ENCODE measurements around the gene ZSCAN21.

ZSCAN21 gene

DNA sequence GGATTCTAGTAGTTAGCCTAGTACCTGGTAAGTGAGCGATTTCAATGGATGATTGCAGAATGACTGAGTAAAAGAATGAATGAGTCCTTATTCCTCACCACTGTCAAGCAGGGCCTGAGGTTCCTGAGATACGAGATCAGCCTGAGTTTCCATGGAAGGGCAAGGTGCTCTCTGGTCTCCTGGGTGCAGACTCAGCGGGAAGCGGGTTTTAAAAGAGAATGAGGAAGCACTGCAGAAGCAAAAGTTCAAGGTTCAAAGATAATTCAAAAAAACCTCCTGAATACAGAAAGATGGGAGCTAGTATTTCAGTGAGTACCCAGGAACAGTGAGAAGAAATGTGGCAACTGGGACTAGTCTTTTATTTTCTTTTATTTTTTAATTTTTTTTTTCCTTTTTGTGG lies 27.6 kb downstream of the ZSCAN21 start:
- no peak for DNase-seq (ENCODE audit: low read depth in 2 of 2)

DNA sequence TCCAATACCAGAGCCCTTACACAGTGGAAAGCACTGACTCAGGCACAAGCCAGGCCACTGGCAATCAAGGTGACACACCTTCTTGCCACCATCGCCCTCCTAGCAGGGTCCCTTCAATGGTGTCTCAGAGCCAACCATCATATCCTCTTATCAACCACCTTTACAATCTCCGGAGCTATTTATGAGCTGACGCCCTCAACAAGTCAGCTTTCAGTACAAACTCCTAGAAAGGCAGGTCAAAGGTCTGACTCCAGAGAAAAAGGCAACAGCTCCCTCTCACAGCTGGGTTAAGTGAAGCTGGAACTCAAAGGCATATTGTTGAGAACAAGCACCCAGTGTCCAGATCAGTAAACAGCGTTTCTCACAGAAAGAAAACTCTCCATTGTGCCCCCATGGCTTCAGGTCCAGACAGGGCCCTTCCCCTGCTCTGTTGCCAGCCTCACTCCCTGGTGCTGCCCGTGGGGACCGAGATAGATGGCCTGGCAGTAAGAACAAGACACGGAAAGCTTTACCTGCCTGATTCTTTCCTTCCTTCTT lies 29.5 kb downstream of the ZSCAN21 start:
- no peak for DNase-seq (ENCODE audit: low read depth in 2 of 2)

- no peak for DNase-seq (ENCODE audit: low read depth in 2 of 2)
Observed at GRCh38 chr7:100080907-100081534, 31.4 kb downstream of the ZSCAN21 start.

- DNase-seq (ENCODE audit: low read depth in 2 of 2) = peak; percentile 96 to 98
Observed at GRCh38 chr7:100081535-100082102, 32.0 kb downstream of the ZSCAN21 start, which contains the start of gene ZNF3. Gene ZNF3 (minus strand): TSS chr7:100081723. CDS start chr7:100077357, 4,366 bp downstream.

GRCh38 chr7:100082978-100083377 lies 33.4 kb downstream of the ZSCAN21 start:
- no peak for DNase-seq (ENCODE audit: low read depth in 2 of 2)

GRCh38 chr7:100085515-100085914 lies 35.9 kb downstream of the ZSCAN21 start:
- DNase-seq (ENCODE audit: low read depth in 2 of 2) = no peak

- DNase-seq (ENCODE audit: low read depth in 2 of 2) = no peak
Observed at GRCh38 chr7:100087055-100087750, 37.6 kb downstream of the ZSCAN21 start.

DNA sequence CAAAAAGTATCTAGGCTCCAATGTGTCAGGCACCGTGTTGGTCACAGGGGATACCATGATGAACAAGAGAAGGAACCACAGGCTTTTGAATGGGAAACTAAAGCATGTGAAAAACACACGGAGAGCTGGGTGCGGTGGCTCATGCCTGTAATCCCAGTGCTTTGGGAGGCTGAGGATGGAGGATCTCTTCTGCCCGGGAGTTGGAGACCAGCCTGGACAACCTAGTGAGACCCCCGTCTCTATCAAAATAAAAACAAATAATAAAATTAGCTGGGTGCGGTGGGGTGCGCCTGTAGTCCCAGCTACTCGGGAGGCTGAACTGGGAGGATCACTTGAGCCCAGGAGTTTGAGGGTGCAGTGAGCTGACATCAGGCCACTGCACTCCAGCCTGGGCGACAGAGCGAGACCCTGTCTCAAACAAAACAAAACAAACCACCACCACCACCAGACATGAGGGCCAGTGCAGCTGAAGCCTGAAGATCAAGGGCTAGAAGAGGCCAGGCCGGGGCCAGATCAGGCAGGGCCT lies 38.6 kb downstream of the ZSCAN21 start:
- DNase-seq (ENCODE audit: low read depth in 2 of 2) = no peak

DNA sequence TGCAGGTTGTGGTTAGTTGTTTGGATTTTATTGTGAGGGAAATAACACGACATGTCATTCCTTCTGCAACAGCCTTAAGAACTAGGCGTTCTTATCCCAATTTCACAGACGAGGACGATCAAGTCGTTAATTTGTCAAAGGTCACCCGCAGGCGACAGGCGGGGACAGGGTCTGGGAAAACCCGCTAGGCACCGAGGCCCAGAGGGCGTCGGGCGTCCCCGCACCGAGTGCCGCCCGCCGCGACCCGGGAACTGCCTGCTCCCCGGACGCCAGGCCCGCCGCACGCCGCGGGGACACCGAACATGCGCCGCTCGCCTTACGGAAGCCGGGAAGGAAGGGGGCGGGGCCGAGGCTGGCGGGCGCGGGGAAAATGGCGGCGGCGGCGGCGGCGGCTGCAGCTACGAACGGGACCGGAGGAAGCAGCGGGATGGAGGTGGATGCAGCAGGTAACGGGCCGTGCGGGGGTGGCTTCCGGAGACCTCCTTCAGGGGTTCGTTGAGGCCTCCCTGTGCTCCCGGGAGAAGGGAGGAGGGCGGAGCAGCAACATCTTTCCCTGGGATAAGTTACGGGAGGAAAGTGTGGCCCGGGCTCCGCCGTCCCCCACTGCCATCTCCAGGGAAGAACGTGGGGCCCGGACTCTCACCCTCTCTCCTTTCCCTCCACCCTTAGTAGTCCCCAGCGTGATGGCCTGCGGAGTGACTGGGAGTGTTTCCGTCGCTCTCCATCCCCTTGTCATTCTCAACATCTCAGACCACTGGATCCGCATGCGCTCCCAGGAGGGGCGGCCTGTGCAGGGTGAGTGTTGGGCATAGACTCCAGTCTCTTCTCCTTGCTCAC lies 39.3 kb downstream of the ZSCAN21 start, which contains the start of gene COPS6:
COPS6 (plus strand) TSS at position 349 of the 837 bp plus-strand sequence; CDS start at position 371, 22 bp downstream.
- peak; percentile 85 to 86 for DNase-seq (ENCODE audit: low read depth in 2 of 2)

DNA sequence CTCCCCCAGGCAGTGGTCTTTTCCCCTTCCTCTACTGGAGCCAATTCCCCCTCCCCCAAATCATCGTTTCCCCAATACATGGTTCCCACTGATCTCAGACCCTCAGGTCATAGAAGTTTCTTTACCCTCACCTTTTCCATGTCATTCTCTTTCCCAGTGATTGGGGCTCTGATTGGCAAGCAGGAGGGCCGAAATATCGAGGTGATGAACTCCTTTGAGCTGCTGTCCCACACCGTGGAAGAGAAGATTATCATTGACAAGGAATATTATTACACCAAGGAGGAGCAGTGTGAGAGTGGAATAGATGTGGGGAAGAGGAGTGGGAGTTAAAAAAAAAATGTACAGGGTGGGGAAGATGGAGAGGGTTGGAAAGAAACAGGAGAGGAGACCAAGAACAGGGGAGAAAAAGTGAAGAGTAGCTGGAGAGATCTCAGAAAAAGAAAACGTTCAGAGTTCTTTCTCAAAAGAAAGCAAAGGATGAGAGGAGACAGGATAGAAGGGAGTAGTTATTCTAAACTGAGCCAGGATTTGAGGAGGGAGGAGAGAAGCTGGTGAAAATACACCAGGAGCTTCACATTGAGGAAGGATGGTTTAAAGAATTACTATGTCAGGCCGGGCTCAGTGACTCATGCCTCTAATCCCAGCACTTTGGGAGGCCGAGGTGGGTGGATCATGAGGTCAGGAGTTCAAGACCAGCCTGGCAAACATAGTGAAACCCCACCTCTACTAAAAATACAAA lies 40.1 kb downstream of the ZSCAN21 start:
- DNase-seq (ENCODE audit: low read depth in 2 of 2) = no peak

DNA sequence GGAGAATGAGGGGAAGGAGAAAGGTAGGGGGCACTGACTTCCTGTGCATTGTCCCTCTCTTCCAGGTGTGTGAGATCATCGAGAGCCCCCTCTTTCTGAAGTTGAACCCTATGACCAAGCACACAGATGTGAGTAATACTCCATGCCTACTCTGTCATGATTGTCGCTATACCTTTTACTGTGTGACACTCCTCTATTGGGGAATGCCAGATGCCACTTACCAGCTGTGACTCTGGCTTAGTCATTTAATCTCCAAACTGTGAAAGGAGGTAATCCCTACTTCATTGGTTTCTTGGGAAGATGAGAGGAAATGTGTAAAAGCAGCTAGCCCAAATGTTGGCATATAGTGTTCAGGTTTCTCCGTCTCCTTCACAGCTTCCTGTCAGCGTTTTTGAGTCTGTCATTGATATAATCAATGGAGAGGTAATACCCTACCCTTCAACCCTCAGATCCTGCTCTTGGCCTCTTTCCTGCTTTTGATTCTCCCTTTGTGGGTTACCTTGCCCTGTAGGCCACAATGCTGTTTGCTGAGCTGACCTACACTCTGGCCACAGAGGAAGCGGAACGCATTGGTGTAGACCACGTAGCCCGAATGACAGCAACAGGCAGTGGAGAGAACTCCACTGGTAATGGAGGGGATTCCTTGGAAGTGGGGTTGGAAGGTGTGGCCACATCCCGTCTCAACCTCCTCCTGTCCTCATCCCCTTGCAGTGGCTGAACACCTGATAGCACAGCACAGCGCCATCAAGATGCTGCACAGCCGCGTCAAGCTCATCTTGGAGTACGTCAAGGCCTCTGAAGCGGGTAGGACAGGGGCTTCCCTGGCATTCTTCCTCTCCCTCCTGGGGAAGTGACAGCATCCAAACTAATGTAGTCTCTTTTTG lies 41.2 kb downstream of the ZSCAN21 start:
- no peak for DNase-seq (ENCODE audit: low read depth in 2 of 2)

DNA sequence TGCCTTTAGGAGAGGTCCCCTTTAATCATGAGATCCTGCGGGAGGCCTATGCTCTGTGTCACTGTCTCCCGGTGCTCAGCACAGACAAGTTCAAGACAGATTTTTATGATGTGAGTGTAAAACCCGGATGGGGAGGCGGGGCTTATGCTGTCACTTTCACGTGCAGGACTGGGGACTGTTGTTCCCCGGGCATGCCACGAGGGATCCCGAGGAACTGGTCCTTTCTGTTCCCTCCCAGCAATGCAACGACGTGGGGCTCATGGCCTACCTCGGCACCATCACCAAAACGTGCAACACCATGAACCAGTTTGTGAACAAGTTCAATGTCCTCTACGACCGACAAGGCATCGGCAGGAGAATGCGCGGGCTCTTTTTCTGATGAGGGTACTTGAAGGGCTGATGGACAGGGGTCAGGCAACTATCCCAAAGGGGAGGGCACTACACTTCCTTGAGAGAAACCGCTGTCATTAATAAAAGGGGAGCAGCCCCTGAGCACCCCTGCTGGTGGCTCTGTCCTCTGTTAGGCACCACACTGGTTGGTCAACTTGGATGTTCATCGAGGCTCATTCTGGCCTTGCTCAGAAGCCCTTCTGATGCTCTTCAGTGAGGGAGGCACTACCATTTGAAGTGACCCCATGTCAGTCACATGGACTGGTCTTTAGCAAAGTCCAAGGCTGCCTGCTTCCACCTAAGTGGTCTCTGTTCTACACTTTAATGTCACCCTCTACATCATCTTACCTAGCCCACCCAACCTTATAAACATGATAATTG lies 42.0 kb downstream of the ZSCAN21 start:
- no peak for DNase-seq (ENCODE audit: low read depth in 2 of 2)

DNA sequence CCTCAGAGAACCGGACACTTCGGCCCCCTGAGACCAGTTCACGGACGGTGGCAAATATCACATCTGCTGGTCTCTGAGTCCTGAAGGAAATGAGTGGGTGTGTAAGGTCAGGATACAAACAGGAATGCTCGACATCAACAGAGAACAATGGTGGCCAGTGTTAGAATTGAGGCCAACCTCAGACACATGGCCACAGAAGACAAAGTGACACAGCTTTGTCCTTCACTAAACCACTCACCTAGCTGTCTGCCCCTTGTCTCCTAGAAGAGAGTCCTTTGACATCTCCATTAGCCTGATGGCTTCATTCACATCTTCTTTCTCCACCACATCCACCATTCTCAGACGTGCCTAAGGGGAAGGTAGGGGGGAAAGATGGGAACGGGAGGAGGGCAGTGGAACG lies 43.5 kb downstream of the ZSCAN21 start:
- DNase-seq (ENCODE audit: low read depth in 2 of 2) = no peak

DNA sequence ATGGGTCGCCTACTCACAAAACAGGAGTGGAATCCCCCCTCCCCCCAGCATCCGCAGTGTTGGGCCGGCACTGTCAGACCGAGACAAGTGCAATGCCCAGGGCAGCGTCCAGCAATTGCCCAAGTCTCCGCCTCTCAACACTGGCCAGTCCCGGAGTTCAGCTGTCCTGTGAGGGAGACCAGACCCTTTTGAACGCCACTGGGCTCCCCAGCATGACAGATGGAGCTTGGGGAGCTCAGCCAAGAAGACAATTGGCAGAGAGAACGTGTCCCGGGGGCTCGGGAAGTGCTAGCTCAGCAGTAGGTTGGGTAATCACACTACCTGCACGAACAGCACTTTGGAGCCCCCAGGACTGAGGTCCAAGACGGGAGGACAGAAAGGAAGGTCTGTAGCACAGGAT lies 43.9 kb downstream of the ZSCAN21 start:
- no peak for DNase-seq (ENCODE audit: low read depth in 2 of 2)

GRCh38 chr7:100093925-100094486 lies 44.4 kb downstream of the ZSCAN21 start:
- DNase-seq (ENCODE audit: low read depth in 2 of 2) = no peak

- DNase-seq (ENCODE audit: low read depth in 2 of 2) = no peak
Observed at GRCh38 chr7:100095289-100095688, 45.7 kb downstream of the ZSCAN21 start.

GRCh38 chr7:100095704-100096103 lies 46.1 kb downstream of the ZSCAN21 start:
- DNase-seq (ENCODE audit: low read depth in 2 of 2) = no peak

GRCh38 chr7:100098913-100099312 lies 49.3 kb downstream of the ZSCAN21 start:
- DNase-seq (ENCODE audit: low read depth in 2 of 2) = no peak

DNA sequence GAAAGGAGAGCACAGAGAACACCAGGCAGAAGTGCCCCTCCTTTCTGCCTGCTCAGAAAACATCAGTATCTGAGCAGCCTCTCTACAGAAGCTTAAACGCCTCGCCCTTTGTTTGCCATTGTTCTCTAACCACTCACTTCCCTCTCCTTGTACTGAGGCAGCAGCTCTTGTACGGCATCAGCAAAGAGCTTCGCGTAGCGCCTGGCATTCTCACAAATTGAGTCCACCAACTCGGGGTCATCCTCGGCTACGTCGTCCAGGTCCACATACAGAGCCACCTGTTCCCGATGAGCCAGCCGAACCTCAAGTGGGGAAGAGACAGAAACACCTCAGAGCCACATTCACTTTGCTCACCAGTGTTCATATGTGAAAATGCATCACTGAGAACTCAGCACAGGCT lies 49.9 kb downstream of the ZSCAN21 start:
- DNase-seq (ENCODE audit: low read depth in 2 of 2) = no peak
